Lung (tissue), 12 donors: Measurements from ENCODE around the gene FCER1G. TPM values are rescaled to one million over a fixed set of nuclear protein-coding genes. Genes with fewer than 3 reads are reported as not detected.

Source experiments
- ATAC-seq: fragments of 200-7000 bp; cut with Tn5 transposase; one replicate; pipeline ENCODE4 v1.9.1; 2020; ENCODE audit warnings: moderate number of reproducible peaks; ENCODE audit not compliant: insufficient read depth, low FRiP score
- DNase-seq, 3 donors: peaks; one replicate each; pipeline ENCODE4 v3.0.0-alpha.2; 2013 to 2017
- H3K27ac ChIP-seq, 2 donors: one replicate each; pipeline ENCODE4 v1.5.1; 2013; ENCODE audit warnings: mild to moderate bottlenecking in 2 of 2, moderate library complexity in 2 of 2, control low read depth in 1 of 2, inconsistent platforms in 1 of 2, low read depth in 1 of 2, low read length in 1 of 2
- H3K27me3 ChIP-seq, 3 donors: one replicate each; pipeline ENCODE4 v1.5.1; 2013; ENCODE audit warnings: low read length in 2 of 3; ENCODE audit not compliant: control insufficient read depth in 3 of 3, insufficient read depth in 3 of 3
- H3K36me3 ChIP-seq, 4 donors: one replicate each; pipeline ENCODE4 v1.5.1; 2013; ENCODE audit warnings: low read length in 4 of 4, mild to moderate bottlenecking in 1 of 4, moderate library complexity in 1 of 4; ENCODE audit not compliant: control insufficient read depth in 4 of 4, insufficient read depth in 4 of 4
- H3K4me1 ChIP-seq, 5 donors: one replicate each; pipeline ENCODE4 v1.5.1; 2013; ENCODE audit warnings: low read length in 5 of 5, mild to moderate bottlenecking in 2 of 5, moderate library complexity in 1 of 5; ENCODE audit not compliant: control insufficient read depth in 5 of 5, insufficient read depth in 5 of 5
- H3K4me3 ChIP-seq: one replicate; pipeline ENCODE4 v1.5.1; 2013; ENCODE audit warnings: mild to moderate bottlenecking, control low read depth, moderate library complexity
- H3K9ac ChIP-seq, 2 donors: one replicate each; pipeline ENCODE4 v1.5.1; 2013; ENCODE audit warnings: low read length in 2 of 2, control low read depth in 1 of 2; ENCODE audit not compliant: insufficient read depth in 1 of 2
- H3K9me3 ChIP-seq, 4 donors: one replicate each; pipeline ENCODE4 v1.5.1; 2013; ENCODE audit warnings: low read length in 3 of 4, mild to moderate bottlenecking in 1 of 4, moderate library complexity in 1 of 4; ENCODE audit not compliant: control insufficient read depth in 4 of 4, insufficient read depth in 3 of 4
- WGBS, 2 donors: extraction: QIAGEN DNeasy Blood & Tissue Kit; methylation state at CpG; one replicate each; pipeline ENCODE4 v1.1.7; 2013; 5-methylcytosine and 5-hydroxymethylcytosine counted together
- polyA plus RNA-seq, 2 donors: library from polyadenylated mRNA; stranded (reverse); fragments of 200-250 nt; gene quantifications; one replicate each; pipeline ENCODE4 v1.2.1, GENCODE V29; 2013
- total RNA-seq, 2 donors: library from RNA; depleted of rRNA in 1 of 2; stranded (reverse); fragments of >200 nt in 1 of 2; gene quantifications; one replicate each; pipeline ENCODE4 v1.2.1, GENCODE V29; 2014 to 2021
- TF ChIP-seq, protein P1 (sequence below): IDR thresholded peaks from 2 replicates; pipeline ENCODE4 v1.5.1; 2012; ENCODE audit warnings: mild to moderate bottlenecking; ENCODE audit errors: control extremely low read depth, extremely low read depth
- donor health status: control.
- donor health status: control.
- donor health status: Bipolar disorder and iron deficiency.
- donor health status: healthy.
- donor health status: DM: yes; HTN: yes; CAD: no.

FCER1G gene
- total and polyA plus RNA-seq, 4 donors: 41.6 to 1,998 (median 222) TPM

DNA sequence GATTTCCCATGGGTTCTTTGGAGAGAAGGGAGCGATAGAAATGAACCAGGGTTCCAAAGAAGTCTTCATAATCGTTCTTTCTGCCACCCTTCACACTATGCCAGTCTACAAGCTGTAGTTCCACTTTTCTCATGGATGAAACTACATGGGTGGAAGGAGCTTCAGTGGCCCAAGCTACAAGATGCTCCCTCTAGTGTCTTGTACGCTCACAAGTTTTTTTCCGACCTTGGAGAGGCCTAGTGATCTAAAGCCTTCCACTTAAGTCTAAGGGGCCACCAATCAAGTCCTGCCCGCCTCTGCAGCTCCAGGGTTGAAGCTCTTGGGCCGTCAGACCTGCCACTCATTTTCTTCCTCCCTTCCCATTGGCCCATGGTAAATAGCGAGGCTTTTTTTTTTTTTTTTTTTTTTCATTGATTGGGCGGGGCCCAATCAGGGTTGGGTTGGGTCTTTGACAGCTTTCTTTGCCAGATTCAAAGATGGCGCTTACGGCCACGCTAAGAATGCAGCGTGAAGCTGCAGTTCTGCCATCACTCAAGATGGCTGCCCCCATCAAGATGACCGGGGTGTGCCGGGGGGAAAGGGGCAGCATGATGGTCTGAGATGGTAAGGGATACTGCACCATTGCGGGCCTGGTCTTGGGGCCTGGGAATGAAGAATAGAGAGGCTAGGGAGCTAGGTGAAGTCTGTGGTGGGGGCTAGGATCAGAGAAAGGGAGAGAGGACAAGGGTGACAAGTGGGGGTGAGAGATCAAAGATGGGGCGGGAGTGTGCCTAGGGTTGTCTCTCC lies 10.6 kb downstream of the FCER1G start, which contains the start of gene TOMM40L:
TOMM40L (plus strand) TSS at position 527 of the 786 bp plus-strand sequence. CDS start 430 bp downstream, outside the sequence.
- H3K9me3 ChIP-seq: no peaks in the 10 kb centered on the region
- H3K9ac ChIP-seq: peak within 1 kb of the TSS in 1 of 2 donors; percentile 26
- H3K27me3 ChIP-seq: no peaks in the 10 kb centered on the region
- WGBS, 2 donors: 5% methylated on average over 16 of the region's 16 CpGs
- H3K4me3 ChIP-seq: peak within 1 kb of the TSS; percentile 81
- peaks cover 11 to 22% (median 13%) of the 10 kb centered on the region in 4 donors for H3K36me3 ChIP-seq
- ATAC-seq: peak; percentile 97
- H3K4me1 ChIP-seq: peaks cover 0 to 18% (median 3%) of the 10 kb centered on the region in 5 donors
- H3K27ac ChIP-seq: peak within 1 kb of the TSS; percentile 26 to 62
- peak; percentile 93 to 99 (median 99) for DNase-seq
- TF ChIP-seq, protein P1, sequence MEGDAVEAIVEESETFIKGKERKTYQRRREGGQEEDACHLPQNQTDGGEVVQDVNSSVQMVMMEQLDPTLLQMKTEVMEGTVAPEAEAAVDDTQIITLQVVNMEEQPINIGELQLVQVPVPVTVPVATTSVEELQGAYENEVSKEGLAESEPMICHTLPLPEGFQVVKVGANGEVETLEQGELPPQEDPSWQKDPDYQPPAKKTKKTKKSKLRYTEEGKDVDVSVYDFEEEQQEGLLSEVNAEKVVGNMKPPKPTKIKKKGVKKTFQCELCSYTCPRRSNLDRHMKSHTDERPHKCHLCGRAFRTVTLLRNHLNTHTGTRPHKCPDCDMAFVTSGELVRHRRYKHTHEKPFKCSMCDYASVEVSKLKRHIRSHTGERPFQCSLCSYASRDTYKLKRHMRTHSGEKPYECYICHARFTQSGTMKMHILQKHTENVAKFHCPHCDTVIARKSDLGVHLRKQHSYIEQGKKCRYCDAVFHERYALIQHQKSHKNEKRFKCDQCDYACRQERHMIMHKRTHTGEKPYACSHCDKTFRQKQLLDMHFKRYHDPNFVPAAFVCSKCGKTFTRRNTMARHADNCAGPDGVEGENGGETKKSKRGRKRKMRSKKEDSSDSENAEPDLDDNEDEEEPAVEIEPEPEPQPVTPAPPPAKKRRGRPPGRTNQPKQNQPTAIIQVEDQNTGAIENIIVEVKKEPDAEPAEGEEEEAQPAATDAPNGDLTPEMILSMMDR: peak; percentile 60

DNA sequence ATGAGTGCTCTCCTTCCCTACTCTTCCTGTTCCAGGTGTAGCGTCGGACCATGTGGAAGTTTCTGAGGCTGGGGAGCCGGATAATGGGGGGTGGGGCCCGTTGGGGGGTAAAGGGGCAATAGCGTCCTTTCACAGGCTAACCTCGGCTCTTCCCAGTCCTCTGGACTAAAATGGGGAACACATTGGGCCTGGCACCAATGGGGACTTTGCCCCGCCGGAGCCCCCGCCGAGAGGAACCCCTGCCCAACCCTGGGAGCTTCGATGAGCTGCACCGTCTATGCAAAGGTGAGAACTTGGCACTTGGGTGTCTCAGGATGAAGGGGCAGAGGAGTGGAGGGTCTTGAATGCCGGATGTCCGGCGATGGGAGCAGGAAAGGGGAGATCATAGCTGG lies 11.2 kb downstream of the FCER1G start:
- Histone ChIP-seq H3K36me3 (peaks cover 11 to 24% (median 13%) of the 10 kb centered on the region in 4 donors), H3K4me1 (peaks cover 0 to 18% (median 3%) of the 10 kb centered on the region in 5 donors), H3K27me3 (no peaks in the 10 kb centered on the region), H3K9me3 (no peaks in the 10 kb centered on the region), H3K4me3 (peak overlapping the region; percentile 81), H3K27ac (peak overlapping the region; percentile 9 to 49), H3K9ac (peak overlapping the region in 1 of 2 donors; percentile 26)
- WGBS, 2 donors: 7% methylated on average over 15 of the region's 15 CpGs
- ATAC-seq (no peak), DNase-seq (no peak)
- TF ChIP-seq, protein P1: no peak

DNA sequence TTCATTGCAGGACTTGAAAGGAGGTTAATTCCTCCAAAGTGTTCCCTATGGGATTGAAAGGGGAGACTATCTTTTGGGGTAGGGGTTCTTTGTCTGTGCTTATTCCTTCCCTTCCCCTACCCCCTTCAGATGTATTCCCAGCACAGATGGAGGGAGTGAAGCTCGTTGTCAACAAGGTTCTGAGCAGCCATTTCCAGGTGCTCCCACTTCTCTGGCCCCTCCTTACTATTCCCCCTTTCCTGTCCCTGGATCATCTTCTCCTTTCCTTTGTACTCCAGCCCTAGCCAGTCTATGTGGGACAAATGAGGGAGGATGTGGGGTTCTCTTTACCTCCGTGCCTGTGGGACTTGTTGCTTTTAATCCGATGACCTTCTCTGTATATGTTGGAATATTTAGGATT lies 11.7 kb downstream of the FCER1G start:
- 56 to 62% methylated on average over 3 of the region's 3 CpGs for WGBS, 2 donors
- Histone ChIP-seq H3K9me3 (no peaks in the 10 kb centered on the region), H3K36me3 (peaks cover 11 to 24% (median 13%) of the 10 kb centered on the region in 4 donors), H3K27me3 (no peaks in the 10 kb centered on the region), H3K27ac (no peak overlapping the region), H3K4me1 (peaks cover 0 to 18% (median 3%) of the 10 kb centered on the region in 5 donors), H3K4me3 (no peak overlapping the region), H3K9ac (no peak overlapping the region)
- ATAC-seq: no peak
- TF ChIP-seq, protein P1: no peak
- no peak for DNase-seq
